Activated naive CD4-positive, alpha-beta T cell treated with anti-CD3 and anti-CD28 coated beads, Interleukin-2, amount 10 ng/mL, durations not matched to agents 5 hours and 36 hours (primary cell): ENCODE measurements around the gene VCX2. TPM values are rescaled to one million over a fixed set of nuclear protein-coding genes. Genes with fewer than 3 reads are reported as not detected.

ENCODE experiments used
- microRNA-seq: library from miRNA; unstranded; fragments of <30 nt; microRNA quantifications from one replicate; pipeline ENCODE4 v1.2.0, GENCODE V29; 2022; ENCODE audit warnings: borderline microRNAs expressed, borderline replicate concordance
- total RNA-seq, 2 experiments: library from RNA; stranded (reverse); gene quantifications; one replicate each; pipeline ENCODE4 v1.2.3, GENCODE V29; 2021

The VCX2 gene
- total RNA-seq, result not detected

DNA sequence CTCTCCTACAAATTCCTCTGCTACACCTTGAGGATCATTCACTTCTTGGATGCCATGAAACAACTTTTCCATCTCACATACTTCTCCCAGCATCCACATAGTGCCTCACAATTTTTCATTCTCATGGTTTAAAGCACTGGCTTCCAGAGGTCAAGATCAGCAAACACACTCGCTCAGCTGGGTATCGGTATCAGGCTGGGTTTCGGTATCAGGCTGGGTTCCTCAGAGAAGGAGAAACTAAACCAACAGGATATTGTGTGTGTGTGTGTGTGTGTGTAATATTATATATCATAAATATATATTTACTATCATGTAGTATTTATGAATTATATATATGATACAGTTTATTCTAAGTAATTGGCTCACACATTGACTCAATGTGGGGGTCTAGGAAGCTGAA lies at the start of gene VCX2:
Gene VCX2 (minus strand): TSS at position 99 of the 400 bp plus-strand sequence. CDS start 624 bp downstream, outside the sequence.

Small RNA genes within 50 kb of the gene (microRNA-seq; reads per million reads assigned to microRNA genes)
- 13.6 reads per million, percentile 46 among the genes with 10 or more reads in this experiment for gene MIR651

Other genes with a start within 250 kb of the VCX2 start
- gene PNPLA4, start 243.9 kb downstream of the VCX2 start, total RNA-seq, result 1 to 10 TPM; 6.1 to 6.8 TPM